ENCODE measurements around the gene DOCK3.

- no peak for TF ChIP-seq CTCF (IDR thresholded peaks at IDR 0.05; ENCODE audit: low read depth, low read length, missing input control)
- TF ChIP-seq ATF3 (IDR thresholded peaks at IDR 0.05) = no peak
Measured at GRCh38 chr3:51384726-51385473, 710.2 kb downstream of the DOCK3 start, which contains the start of gene MANF.

All from liver (tissue), 3 donors.